NOMO-1 treated with dmso at 0.1 percent for 144 hours (cell line): ENCODE data around the gene PMVK.

Experiments used
- DNase-seq: peaks from one replicate; lab custom pipeline; 2025; ENCODE audit not compliant: unreplicated experiment; lab: John Stamatoyannopoulos, UW

The PMVK gene

DNA sequence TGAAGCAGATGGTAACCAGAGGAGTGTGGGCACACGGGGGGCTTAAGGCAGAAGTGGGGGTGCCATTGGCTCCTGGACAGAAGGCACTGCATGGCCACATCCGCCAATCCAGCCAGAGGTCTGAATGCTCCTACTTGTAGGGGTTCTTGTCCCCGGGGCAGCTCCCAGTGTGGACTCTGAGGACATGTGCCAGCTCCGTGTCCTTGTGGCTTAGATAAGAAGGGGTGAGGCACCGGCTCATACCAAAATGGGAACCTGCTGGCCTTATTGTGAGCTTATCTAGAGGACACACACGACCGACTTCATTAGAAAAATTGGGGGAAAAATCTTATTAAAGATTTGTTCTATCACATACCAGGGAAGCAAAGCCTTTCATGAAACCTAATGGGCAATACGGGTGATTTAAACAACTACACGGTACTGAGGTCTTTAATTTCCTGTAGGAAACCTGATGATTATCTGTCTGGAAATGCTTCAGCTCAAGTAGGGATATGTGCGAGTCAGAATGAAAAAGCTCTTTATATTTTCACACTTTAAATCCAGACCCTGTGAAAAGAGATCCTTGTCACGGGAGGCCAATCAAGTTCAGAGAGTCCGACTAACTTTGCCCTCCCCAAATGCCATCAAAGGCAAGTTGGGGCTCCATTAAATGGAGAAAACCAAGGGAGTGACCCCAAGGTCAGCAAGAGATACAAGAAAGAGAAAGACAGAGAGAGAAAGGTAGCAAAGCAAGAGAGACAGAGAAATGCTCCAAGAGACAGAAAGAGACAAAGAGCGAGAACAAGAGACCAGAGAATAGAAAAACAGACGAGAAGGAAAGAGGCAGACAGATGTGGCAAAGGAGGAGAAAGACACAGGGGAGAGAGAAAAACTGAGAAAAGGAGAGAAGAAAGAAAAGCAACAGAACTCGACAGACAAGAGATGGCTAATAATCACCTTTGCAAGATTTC, 52.3 kb downstream of the PMVK start:
- DNase-seq = no peak

DNA sequence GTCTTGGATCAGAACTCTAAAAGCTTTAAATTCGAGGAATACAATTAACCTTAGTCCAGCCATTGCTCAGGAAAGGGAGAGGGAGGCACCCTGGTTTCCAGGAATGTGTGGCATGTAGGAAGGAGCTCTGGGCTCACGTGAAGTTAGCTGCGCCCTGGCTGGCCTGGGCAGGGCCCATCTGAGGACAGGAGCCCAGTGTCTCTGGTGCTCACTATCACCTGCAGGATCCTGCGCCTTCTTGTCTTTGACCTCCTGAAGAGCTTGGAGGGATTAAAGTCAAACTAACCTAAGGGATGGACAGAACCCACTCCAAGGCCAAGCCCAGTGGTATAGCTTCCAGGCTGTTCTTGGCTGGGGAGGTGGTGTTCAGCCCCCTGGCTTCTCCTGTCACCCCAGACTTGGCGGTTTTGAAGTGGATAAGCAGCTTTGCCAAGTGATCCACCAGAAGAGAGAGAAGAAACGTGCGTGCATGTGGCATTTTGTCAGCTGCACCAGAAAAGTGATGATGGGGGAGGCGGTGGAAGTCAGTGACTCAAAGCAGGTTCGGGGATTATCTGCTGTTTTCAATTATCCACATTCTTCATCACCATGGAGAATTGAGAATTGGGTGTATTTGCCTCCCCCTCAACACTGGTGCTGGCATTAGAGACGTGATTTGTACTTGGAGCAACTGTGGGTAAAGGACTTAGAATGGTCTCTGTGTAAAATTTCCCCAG, 54.5 kb downstream of the PMVK start:
- DNase-seq = no peak

GRCh38 chr1:154880671-154881070, 55.8 kb downstream of the PMVK start:
- no peak for DNase-seq

GRCh38 chr1:154879038-154879421, 57.5 kb downstream of the PMVK start:
- no peak for DNase-seq

DNA sequence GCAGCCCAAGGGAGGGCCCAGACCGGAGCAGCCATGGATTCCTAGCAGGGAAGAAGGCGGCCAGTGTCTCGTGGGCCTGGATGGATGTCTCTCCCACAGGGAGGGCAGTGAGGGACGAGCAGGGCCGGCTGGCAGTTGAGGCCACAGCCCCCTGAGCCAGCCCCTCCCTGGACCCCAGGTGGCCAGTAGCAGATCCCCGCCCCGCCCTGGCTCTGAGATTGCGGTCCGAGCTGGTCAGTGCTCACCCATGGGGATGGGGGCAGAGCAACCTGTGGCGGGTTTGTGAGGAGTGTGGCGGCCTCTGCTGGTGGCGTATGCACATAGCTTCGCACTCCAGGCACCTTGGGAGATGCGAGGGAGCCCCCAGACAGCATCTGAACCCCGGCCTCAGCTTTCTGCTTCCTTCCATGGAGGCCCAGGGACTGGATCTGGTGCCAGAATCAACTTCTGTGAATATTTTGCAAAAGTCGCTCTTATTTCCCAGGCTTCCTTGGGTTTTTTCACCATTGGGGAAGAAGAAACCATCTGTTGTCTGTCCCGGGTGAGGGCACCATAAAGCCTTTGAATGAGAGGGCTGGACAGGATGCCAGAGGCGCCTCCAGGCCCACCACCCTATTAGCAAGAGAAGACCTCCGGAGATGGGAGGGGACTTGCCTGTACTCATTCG, 58.0 kb downstream of the PMVK start:
- DNase-seq = peak; percentile 56

DNA sequence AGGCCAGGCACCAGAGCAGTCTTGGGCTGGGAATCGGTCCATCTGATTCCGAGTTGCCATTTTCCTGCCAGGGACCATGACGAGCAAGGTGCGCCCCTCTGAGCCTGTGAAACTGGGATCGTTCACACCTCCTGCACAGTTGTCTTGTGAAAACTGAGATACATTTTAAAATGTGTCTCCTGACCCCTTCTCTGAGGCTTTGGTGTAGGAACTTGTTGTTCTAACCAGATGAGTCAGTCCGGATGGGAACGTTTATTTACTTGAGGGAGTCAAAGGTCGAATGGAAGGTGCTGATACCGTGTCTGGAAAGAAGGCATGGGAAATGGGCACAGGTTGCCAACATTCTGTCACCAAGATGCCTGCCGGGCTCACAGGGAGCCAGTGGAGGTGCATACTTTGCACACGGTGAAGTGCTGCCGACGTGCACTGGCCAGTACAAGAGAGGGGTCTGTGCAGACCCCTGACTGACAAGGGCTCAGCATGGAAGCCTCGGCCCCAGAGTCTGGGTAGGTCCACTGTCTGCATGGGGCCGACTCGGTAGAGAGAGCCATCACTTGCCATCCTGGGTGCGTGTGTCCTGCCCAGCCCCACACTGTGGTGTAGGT, 59.0 kb downstream of the PMVK start:
- no peak for DNase-seq

DNA sequence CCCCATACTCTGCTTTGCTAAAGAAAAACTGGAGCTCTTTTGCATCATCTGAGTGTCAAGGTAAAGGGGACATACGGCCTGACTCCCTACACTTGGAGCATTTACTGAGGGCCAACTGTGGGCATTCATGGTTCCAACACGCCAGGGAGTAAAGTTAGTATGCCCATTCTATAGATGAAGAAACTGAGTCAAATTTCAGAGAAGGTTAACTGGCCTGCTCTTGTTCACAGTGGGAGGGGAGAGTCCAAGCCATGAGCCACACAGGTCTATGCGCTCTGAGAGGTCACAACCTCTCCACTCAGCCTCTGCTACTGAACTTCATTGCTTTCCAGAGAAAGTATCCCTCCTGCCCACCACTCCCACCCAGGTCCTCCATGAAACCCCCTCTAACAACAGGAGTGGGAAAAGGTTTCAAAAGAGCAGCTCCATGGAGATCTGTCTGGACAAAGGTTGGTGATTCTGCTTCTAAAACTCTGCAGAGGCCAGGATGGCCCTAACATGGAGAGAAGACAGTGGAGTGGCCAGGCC, 59.6 kb downstream of the PMVK start:
- no peak for DNase-seq
